22Rv1 (cell line): ENCODE measurements around the gene SF3B3.
A peak's percentile ranks its signal among the peaks of the same experiment; 100 is the strongest.

Source experiments
- ZFX ChIP-seq: fragments of 450-650 bp; IDR thresholded peaks from 2 replicates; pipeline ENCODE4 v1.6.1; 2017; ENCODE audit warnings: antibody characterized with exemption, borderline replicate concordance
- TF ChIP-seq, protein P1 (sequence below): fragments of 450-650 bp; IDR thresholded peaks from 2 replicates; pipeline ENCODE4 v1.5.1; 2017; ENCODE audit warnings: mild to moderate bottlenecking

DNA sequence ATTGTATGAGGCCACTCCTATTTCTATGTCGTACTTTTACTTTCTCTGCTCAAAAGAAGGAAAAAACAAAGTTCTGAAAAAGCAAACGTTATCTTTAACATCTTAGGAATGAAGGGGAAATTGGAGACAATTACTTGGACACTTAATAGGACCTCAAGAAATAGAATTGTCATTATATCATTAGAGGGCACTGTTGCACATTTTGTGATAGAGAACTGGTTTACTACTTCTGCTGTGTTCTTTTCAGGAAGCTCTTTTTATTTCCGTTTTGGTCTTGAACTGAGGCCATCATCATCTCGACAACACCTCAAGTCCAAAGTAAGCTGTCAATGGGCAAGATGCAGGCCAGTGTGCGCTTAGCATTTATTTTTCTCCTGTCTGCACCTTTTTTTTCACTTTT, 14.9 kb upstream of the SF3B3 start:
- TF ChIP-seq, protein P1, sequence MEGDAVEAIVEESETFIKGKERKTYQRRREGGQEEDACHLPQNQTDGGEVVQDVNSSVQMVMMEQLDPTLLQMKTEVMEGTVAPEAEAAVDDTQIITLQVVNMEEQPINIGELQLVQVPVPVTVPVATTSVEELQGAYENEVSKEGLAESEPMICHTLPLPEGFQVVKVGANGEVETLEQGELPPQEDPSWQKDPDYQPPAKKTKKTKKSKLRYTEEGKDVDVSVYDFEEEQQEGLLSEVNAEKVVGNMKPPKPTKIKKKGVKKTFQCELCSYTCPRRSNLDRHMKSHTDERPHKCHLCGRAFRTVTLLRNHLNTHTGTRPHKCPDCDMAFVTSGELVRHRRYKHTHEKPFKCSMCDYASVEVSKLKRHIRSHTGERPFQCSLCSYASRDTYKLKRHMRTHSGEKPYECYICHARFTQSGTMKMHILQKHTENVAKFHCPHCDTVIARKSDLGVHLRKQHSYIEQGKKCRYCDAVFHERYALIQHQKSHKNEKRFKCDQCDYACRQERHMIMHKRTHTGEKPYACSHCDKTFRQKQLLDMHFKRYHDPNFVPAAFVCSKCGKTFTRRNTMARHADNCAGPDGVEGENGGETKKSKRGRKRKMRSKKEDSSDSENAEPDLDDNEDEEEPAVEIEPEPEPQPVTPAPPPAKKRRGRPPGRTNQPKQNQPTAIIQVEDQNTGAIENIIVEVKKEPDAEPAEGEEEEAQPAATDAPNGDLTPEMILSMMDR = peak; percentile 19; the same call in 1 of the 2 replicates
- no peak for TF ChIP-seq ZFX
